DOHH2 (cell line): Measurements from ENCODE around the gene ALDH1A1.

Experiments used
- H3F3A ChIP-seq: fragments of 200-600 bp; sonication (generic), shearing (Covaris generic); 2 replicates; pipeline ENCODE4 v1.6.0; 2016; ENCODE audit warnings: antibody characterized with exemption, mild to moderate bottlenecking; ENCODE audit not compliant: control insufficient read depth, insufficient read depth
- H3K27ac ChIP-seq: fragments of 200-600 bp; sonication (generic); 2 replicates; pipeline ENCODE4 v1.5.1; 2014; ENCODE audit warnings: low read depth, mild to moderate bottlenecking, low read length, moderate library complexity
- H3K27me3 ChIP-seq: fragments of 200-600 bp; sonication (generic); 2 replicates; pipeline ENCODE4 v1.6.1; 2014; ENCODE audit warnings: mild to moderate bottlenecking, low read length, mixed read lengths; ENCODE audit not compliant: control insufficient read depth
- H3K36me3 ChIP-seq: fragments of 200-600 bp; sonication (generic); 2 replicates; pipeline ENCODE4 v1.6.1; 2014; ENCODE audit warnings: mild to moderate bottlenecking, low read length, moderate library complexity, mixed read lengths; ENCODE audit not compliant: control insufficient read depth
- H3K4me1 ChIP-seq: fragments of 200-600 bp; sonication (generic); 2 replicates; pipeline ENCODE4 v1.6.1; 2014; ENCODE audit warnings: mild to moderate bottlenecking, low read length, mixed read lengths; ENCODE audit not compliant: control insufficient read depth
- H3K4me2 ChIP-seq: fragments of 200-600 bp; sonication (generic); 2 replicates; pipeline ENCODE4 v1.6.0; 2014; ENCODE audit warnings: mild to moderate bottlenecking, low read length, moderate library complexity
- H3K4me3 ChIP-seq: fragments of 200-600 bp; sonication (generic); 2 replicates; pipeline ENCODE4 v1.5.1; 2014; ENCODE audit warnings: mild to moderate bottlenecking, low read length, mixed read lengths
- H3K79me2 ChIP-seq: fragments of 200-600 bp; sonication (generic); 2 replicates; pipeline ENCODE4 v1.6.1; 2014; ENCODE audit warnings: mild to moderate bottlenecking, low read length, mixed read lengths; ENCODE audit not compliant: control insufficient read depth
- H3K9me2 ChIP-seq: fragments of 200-600 bp; sonication (generic); replicated peaks from 2 replicates; pipeline ENCODE4 v1.6.1; 2014; ENCODE audit warnings: mild to moderate bottlenecking, low read length, mixed read lengths; ENCODE audit not compliant: control insufficient read depth
- H3K9me3 ChIP-seq: fragments of 200-600 bp; sonication (generic); 2 replicates; pipeline ENCODE4 v1.6.1; 2014; ENCODE audit warnings: antibody characterized with exemption, low read length, mixed read lengths; ENCODE audit not compliant: control insufficient read depth, insufficient read depth
- H4K20me1 ChIP-seq: fragments of 200-600 bp; sonication (generic); 2 replicates; pipeline ENCODE4 v1.6.0; 2014; ENCODE audit warnings: low read depth, mild to moderate bottlenecking, antibody characterized with exemption, low read length, moderate library complexity; ENCODE audit not compliant: control insufficient read depth, insufficient read depth
- EZH2phosphoT487 ChIP-seq: fragments of 200-600 bp; sonication (generic); IDR thresholded peaks from 2 replicates; pipeline ENCODE4 v1.6.1; 2017; ENCODE audit warnings: borderline replicate concordance, mild to moderate bottlenecking, antibody characterized with exemption, low read length, moderate library complexity, mixed read lengths
- TF ChIP-seq, protein P1 (sequence below): fragments of 200-600 bp; sonication (generic); IDR thresholded peaks from one replicate; pipeline ENCODE4 v1.5.1; 2014; ENCODE audit warnings: antibody characterized with exemption, mild to moderate bottlenecking, low read depth, low read length; ENCODE audit not compliant: poor library complexity, severe bottlenecking

Gene ALDH1A1

DNA sequence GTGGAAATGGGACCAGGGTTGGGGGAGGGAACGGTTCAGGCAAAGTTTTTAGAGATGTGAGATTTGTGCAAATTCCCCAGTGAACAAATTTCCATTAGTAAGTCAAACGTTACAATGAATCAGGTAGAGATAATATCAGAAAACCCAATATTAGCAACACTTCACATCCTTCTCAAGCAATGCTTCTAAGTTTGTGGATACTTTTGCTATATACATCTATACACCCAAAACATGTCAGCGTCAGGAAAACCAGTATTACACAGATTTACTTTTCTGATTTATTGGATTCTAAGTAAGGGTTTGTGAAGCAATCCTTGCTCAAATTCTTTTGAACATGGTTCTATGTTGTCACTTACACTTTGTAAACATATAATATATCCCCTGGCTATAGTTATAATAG is 6.5 kb downstream of the ALDH1A1 start:
- no peaks in the 10 kb centered on the region for H3K9me3 ChIP-seq
- no peaks in the 10 kb centered on the region for H3K9me2 ChIP-seq
- no peak overlapping the region for H3K27ac ChIP-seq
- TF ChIP-seq EZH2phosphoT487 = no peak
- TF ChIP-seq, protein P1, sequence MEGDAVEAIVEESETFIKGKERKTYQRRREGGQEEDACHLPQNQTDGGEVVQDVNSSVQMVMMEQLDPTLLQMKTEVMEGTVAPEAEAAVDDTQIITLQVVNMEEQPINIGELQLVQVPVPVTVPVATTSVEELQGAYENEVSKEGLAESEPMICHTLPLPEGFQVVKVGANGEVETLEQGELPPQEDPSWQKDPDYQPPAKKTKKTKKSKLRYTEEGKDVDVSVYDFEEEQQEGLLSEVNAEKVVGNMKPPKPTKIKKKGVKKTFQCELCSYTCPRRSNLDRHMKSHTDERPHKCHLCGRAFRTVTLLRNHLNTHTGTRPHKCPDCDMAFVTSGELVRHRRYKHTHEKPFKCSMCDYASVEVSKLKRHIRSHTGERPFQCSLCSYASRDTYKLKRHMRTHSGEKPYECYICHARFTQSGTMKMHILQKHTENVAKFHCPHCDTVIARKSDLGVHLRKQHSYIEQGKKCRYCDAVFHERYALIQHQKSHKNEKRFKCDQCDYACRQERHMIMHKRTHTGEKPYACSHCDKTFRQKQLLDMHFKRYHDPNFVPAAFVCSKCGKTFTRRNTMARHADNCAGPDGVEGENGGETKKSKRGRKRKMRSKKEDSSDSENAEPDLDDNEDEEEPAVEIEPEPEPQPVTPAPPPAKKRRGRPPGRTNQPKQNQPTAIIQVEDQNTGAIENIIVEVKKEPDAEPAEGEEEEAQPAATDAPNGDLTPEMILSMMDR = no peak
- H4K20me1 ChIP-seq = no peaks in the 10 kb centered on the region
- H3K27me3 ChIP-seq = peaks cover 10% of the 10 kb centered on the region
- no peaks in the 10 kb centered on the region for H3F3A ChIP-seq
- no peaks in the 10 kb centered on the region for H3K79me2 ChIP-seq
- no peak overlapping the region for H3K4me3 ChIP-seq
- no peaks in the 10 kb centered on the region for H3K36me3 ChIP-seq
- no peaks in the 10 kb centered on the region for H3K4me1 ChIP-seq
- no peak overlapping the region for H3K4me2 ChIP-seq

DNA sequence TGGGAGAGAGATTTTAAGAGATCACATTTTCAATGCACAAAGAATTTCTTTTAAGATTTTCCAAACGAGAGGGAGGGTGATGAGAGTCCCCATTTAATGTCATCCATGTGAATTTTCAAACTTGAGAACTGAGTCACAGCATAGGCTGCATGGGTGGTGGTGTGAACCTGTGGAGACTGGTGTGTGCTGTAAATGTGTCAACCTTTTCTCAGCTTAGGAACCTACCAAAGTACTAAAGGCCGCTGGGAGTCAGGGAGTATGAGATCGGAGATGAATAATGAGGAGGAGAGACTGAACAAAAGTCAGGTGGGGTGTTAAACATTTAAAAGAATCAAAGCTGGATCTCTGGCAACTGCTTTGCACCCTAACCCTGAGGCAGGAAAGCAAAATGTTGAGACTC is 7.5 kb downstream of the ALDH1A1 start:
- H3K4me3 ChIP-seq = no peak overlapping the region
- peaks cover 10% of the 10 kb centered on the region for H3K27me3 ChIP-seq
- no peaks in the 10 kb centered on the region for H3K9me2 ChIP-seq
- no peak overlapping the region for H3K27ac ChIP-seq
- H3F3A ChIP-seq = no peaks in the 10 kb centered on the region
- no peaks in the 10 kb centered on the region for H3K9me3 ChIP-seq
- no peaks in the 10 kb centered on the region for H3K4me1 ChIP-seq
- no peak overlapping the region for H3K4me2 ChIP-seq
- no peaks in the 10 kb centered on the region for H3K79me2 ChIP-seq
- TF ChIP-seq, protein P1 = no peak
- no peak for TF ChIP-seq EZH2phosphoT487
- H4K20me1 ChIP-seq = no peaks in the 10 kb centered on the region
- H3K36me3 ChIP-seq = no peaks in the 10 kb centered on the region

- Histone ChIP-seq H3K4me3 (no peak overlapping the region), H3K9me3 (no peaks in the 10 kb centered on the region), H3F3A (no peaks in the 10 kb centered on the region), H3K27me3 (peaks cover 6% of the 10 kb centered on the region), H3K27ac (no peak overlapping the region), H3K4me1 (no peaks in the 10 kb centered on the region), H4K20me1 (no peaks in the 10 kb centered on the region), H3K36me3 (no peaks in the 10 kb centered on the region), H3K4me2 (no peak overlapping the region), H3K9me2 (no peaks in the 10 kb centered on the region), H3K79me2 (no peaks in the 10 kb centered on the region)
- TF ChIP-seq EZH2phosphoT487 = no peak
- TF ChIP-seq, protein P1 = no peak
Measured at GRCh38 chr9:72943844-72944462, 8.9 kb downstream of the ALDH1A1 start.
